Sigmoid colon (tissue), 7 donors: ENCODE measurements around the gene B4GALT6. TPM values are rescaled to one million over a fixed set of nuclear protein-coding genes. Genes with fewer than 3 reads are reported as not detected.

Experiments
- DNase-seq: peaks from one replicate; pipeline ENCODE4 v3.0.0-alpha.2; 2019
- H3K27ac ChIP-seq, 4 donors: fragments of 200-600 bp; sonication (generic); one replicate each; pipeline ENCODE4 v1.5.1; 2016 to 2019; ENCODE audit warnings: mild to moderate bottlenecking in 1 of 4
- H3K27me3 ChIP-seq, 3 donors: fragments of 200-600 bp; sonication (generic); one replicate each; pipeline ENCODE4 v1.5.1; 2019; ENCODE audit warnings: mild to moderate bottlenecking in 1 of 3
- H3K36me3 ChIP-seq, 4 donors: fragments of 200-600 bp; sonication (generic); one replicate each; pipeline ENCODE4 v1.5.1; 2016 to 2019
- H3K4me1 ChIP-seq, 4 donors: fragments of 200-600 bp; sonication (generic); one replicate each; pipeline ENCODE4 v1.5.1; 2017 to 2019
- H3K4me3 ChIP-seq, 4 donors: fragments of 200-600 bp; sonication (generic); one replicate each; pipeline ENCODE4 v1.5.1; 2017 to 2019; ENCODE audit warnings: mild to moderate bottlenecking in 2 of 4, moderate library complexity in 1 of 4
- H3K9me3 ChIP-seq, 4 donors: fragments of 200-600 bp in 3 of 4; sonication (generic) in 3 of 4; one replicate each; pipeline versions ENCODE4 v1.5.1 to v1.6.1; 2013 to 2019
- CTCF ChIP-seq, 4 experiments: fragments of 450-650 bp in 3 of 4; fragments of 200-600 bp in 1 of 4; IDR thresholded peaks; one replicate each; pipeline ENCODE4 v1.5.1; 2016 to 2019; ENCODE audit warnings: antibody characterized with exemption in 4 of 4, mild to moderate bottlenecking in 3 of 4, moderate library complexity in 2 of 4
- EP300 ChIP-seq, 4 donors: sonication (generic); formaldehyde crosslinking; IDR thresholded peaks; one replicate each; pipeline ENCODE4 v1.6.1; 2017; ENCODE audit warnings: antibody characterized with exemption in 4 of 4
- POLR2A ChIP-seq, 2 donors: fragments of 450-650 bp; IDR thresholded peaks; one replicate each; pipeline ENCODE4 v1.6.1; 2016; ENCODE audit warnings: antibody characterized with exemption in 2 of 2, mild to moderate bottlenecking in 2 of 2, moderate library complexity in 2 of 2
- POLR2AphosphoS5 ChIP-seq, 4 donors: sonication (generic); formaldehyde crosslinking; IDR thresholded peaks; one replicate each; pipeline ENCODE4 v1.6.1; 2017; ENCODE audit warnings: antibody characterized with exemption in 4 of 4
- WGBS, 2 donors: extraction: QIAGEN DNeasy Blood & Tissue Kit; methylation state at CpG; one replicate each; pipeline ENCODE4 v1.1.7; 2013; 5-methylcytosine and 5-hydroxymethylcytosine counted together
- intact Hi-C: fragments of 100-400 bp; cut with DNase I; formaldehyde crosslinking; loops from one replicate; pipeline ENCODE4 v1.15.1; 2023
- polyA plus RNA-seq, 3 donors: library from polyadenylated mRNA; stranded (reverse); fragments of 200-250 nt; gene quantifications; one replicate each; pipeline ENCODE4 v1.2.3, GENCODE V29; 2013
- total RNA-seq, 4 donors: library from RNA; depleted of rRNA; stranded (reverse); fragments of >200 nt; gene quantifications; one replicate each; pipeline ENCODE4 v1.1.0, GENCODE V29; 2016
- donor health status: healthy with polysubstance abuse.
- donor health status: Bipolar disorder and iron deficiency.
- donor health status: healthy.

B4GALT6 gene
- total and polyA plus RNA-seq, 7 donors, result 1.2 to 7.8 (median 4.7) TPM; not detected in 1

GRCh38 chr18:31652357-31652756 is 32.0 kb downstream of the B4GALT6 start:
- DNase-seq, result no peak
- Histone ChIP-seq H3K4me1 (no peaks in the 10 kb centered on the region), H3K36me3 (no peaks in the 10 kb centered on the region), H3K9me3 (no peaks in the 10 kb centered on the region), H3K27ac (no peak overlapping the region), H3K4me3 (no peak overlapping the region), H3K27me3 (no peaks in the 10 kb centered on the region)
- WGBS, 2 donors, result 51 to 88% methylated on average over 9 of the region's 9 CpGs
- TF ChIP-seq POLR2AphosphoS5 (IDR thresholded peaks at IDR 0.05) (no peak), POLR2A (IDR thresholded peaks at IDR 0.05) (no peak), EP300 (IDR thresholded peaks at IDR 0.05) (no peak), CTCF (IDR thresholded peaks at IDR 0.05) (no peak)
- intact Hi-C loops, result no loop called here

GRCh38 chr18:31651369-31651768 is 33.0 kb downstream of the B4GALT6 start:
- intact Hi-C loops, result no loop called here
- 85 to 89% methylated on average over 4 of the region's 4 CpGs for WGBS, 2 donors
- Histone ChIP-seq H3K4me3 (no peak overlapping the region), H3K9me3 (no peaks in the 10 kb centered on the region), H3K36me3 (no peaks in the 10 kb centered on the region), H3K27ac (no peak overlapping the region), H3K4me1 (no peaks in the 10 kb centered on the region), H3K27me3 (no peaks in the 10 kb centered on the region)
- no peak for DNase-seq
- TF ChIP-seq EP300 (IDR thresholded peaks at IDR 0.05) (no peak), CTCF (IDR thresholded peaks at IDR 0.05) (no peak), POLR2A (IDR thresholded peaks at IDR 0.05) (no peak), POLR2AphosphoS5 (IDR thresholded peaks at IDR 0.05) (no peak)

GRCh38 chr18:31649978-31650719 is 34.2 kb downstream of the B4GALT6 start:
- Histone ChIP-seq H3K4me3 (no peak overlapping the region), H3K36me3 (no peaks in the 10 kb centered on the region), H3K9me3 (no peaks in the 10 kb centered on the region), H3K27ac (no peak overlapping the region), H3K4me1 (no peaks in the 10 kb centered on the region), H3K27me3 (no peaks in the 10 kb centered on the region)
- no peak for DNase-seq
- TF ChIP-seq POLR2A (IDR thresholded peaks at IDR 0.05), result no peak
- TF ChIP-seq POLR2AphosphoS5 (IDR thresholded peaks at IDR 0.05), result no peak
- no peak for TF ChIP-seq CTCF (IDR thresholded peaks at IDR 0.05)
- no peak for TF ChIP-seq EP300 (IDR thresholded peaks at IDR 0.05)
- intact Hi-C loops, result no loop called here
- 31 to 52% methylated on average over 4 of the region's 4 CpGs for WGBS, 2 donors

GRCh38 chr18:31649449-31649848 is 34.9 kb downstream of the B4GALT6 start:
- intact Hi-C loops, result no loop called here
- H3K9me3 ChIP-seq, result no peaks in the 10 kb centered on the region
- H3K4me3 ChIP-seq, result no peak overlapping the region
- TF ChIP-seq POLR2A (IDR thresholded peaks at IDR 0.05) (no peak), CTCF (IDR thresholded peaks at IDR 0.05) (no peak), EP300 (IDR thresholded peaks at IDR 0.05) (no peak), POLR2AphosphoS5 (IDR thresholded peaks at IDR 0.05) (no peak)
- WGBS, 2 donors, result 89 to 93% methylated on average over 2 of the region's 2 CpGs
- no peaks in the 10 kb centered on the region for H3K36me3 ChIP-seq
- no peaks in the 10 kb centered on the region for H3K27me3 ChIP-seq
- no peaks in the 10 kb centered on the region for H3K4me1 ChIP-seq
- no peak overlapping the region for H3K27ac ChIP-seq
- DNase-seq, result no peak
